GM12801 (cell line): ENCODE data around the gene EVA1C.

ENCODE experiments used
- TF ChIP-seq, protein P1 (sequence below): IDR thresholded peaks from one replicate; pipeline ENCODE4 v1.5.1; 2011; ENCODE audit warnings: control low read depth; ENCODE audit not compliant: insufficient read length; ENCODE audit errors: extremely low read depth

The EVA1C gene

DNA sequence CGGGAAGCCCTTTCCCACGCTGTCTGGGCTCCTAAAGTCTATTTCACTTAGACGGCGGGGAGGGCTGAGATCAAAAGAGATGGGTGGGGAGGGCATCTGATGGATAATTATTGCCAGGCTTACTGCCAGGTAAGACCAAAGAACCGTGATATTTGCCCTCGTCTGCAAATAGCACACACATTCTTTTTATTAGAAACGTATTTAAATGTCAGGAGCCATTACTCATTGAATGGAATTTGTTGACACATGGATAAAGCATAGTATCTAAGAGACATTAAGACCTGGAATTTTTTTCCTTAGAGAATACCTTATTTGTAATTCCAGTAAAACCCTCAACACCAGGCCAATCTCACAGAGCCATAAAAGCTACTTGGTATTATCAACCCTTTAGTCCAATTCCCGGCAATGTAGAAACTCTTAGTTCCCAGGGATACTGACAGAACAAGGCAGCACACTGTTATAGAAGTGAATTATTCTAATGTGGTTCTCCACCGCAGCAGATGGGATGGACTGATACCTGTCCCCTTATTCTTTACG lies 30.3 kb upstream of the EVA1C start:
- TF ChIP-seq, protein P1, sequence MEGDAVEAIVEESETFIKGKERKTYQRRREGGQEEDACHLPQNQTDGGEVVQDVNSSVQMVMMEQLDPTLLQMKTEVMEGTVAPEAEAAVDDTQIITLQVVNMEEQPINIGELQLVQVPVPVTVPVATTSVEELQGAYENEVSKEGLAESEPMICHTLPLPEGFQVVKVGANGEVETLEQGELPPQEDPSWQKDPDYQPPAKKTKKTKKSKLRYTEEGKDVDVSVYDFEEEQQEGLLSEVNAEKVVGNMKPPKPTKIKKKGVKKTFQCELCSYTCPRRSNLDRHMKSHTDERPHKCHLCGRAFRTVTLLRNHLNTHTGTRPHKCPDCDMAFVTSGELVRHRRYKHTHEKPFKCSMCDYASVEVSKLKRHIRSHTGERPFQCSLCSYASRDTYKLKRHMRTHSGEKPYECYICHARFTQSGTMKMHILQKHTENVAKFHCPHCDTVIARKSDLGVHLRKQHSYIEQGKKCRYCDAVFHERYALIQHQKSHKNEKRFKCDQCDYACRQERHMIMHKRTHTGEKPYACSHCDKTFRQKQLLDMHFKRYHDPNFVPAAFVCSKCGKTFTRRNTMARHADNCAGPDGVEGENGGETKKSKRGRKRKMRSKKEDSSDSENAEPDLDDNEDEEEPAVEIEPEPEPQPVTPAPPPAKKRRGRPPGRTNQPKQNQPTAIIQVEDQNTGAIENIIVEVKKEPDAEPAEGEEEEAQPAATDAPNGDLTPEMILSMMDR: no peak

DNA sequence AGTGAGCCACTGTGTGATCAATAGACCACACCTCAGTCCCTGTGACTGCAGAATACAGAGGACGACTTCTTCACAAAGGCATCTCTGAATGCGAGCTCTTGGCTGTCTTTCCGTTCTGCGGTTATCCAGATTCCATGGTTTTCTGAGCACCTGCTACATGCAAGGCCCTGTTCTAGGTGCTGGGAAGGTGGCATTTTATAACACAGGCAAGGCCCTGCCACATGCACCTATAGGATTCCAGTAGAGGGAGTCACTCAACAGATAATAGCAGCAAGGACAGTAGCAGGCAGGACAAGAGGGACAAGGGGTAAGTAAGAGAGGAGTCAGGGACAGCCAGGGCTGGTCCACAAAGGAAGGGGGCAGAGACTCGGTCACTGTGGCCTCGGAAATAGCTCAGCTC lies 28.7 kb upstream of the EVA1C start:
- TF ChIP-seq, protein P1: no peak

- TF ChIP-seq, protein P1: no peak
Measured at GRCh38 chr21:32386195-32386870, 26.2 kb upstream of the EVA1C start.

DNA sequence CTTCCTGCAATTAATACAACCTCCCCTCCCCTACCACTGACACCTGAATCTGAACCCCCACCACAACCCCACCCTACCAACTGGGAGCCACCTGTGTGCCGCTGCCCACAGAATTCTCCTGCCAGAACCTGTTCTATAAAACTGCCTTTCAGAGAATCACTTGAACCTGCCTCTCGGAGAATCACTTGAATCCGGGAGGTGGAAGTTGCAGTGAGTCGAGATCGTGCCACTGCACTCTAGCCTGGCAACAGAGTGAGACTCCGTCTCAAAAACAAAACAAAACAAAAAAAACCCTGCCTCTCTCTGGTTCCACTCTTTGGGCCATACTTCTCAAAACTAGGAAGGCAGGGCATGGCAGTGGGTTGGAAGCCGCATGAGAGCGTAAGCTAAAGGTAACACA lies 25.4 kb upstream of the EVA1C start:
- TF ChIP-seq, protein P1: no peak

- TF ChIP-seq, protein P1: no peak
Measured at GRCh38 chr21:32388306-32388705, 24.2 kb upstream of the EVA1C start.

DNA sequence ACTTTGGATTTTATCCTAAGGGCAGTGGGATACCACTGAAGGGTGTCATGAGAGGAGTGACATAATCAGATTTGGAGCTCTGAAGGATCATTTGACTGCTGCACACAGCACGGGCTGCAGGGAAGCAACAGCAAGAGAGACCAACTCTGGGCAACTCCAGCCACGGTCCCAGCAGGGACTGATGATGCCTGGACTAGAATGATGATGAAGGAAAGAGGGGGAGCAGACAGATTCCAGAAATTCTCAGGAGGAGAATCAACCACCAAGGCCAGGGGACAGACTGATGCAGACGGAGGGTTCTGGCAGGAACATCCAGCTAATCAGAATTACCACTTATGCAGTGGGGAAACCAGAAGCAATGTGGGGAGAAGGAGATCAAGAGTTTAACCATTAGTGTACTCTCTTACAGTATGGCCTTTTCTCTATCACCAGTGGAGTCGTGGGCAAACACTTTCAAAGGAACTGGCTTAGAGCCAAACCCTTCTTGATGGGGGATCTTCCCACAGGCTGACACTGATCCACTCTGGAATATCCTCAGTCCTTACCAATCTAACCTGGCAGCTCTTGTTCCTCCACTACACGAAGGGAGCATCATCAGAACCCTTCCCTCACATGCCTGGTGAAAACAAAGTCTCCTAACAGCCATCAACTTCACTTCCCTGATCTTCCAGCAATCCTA lies 23.0 kb upstream of the EVA1C start:
- TF ChIP-seq, protein P1: no peak

DNA sequence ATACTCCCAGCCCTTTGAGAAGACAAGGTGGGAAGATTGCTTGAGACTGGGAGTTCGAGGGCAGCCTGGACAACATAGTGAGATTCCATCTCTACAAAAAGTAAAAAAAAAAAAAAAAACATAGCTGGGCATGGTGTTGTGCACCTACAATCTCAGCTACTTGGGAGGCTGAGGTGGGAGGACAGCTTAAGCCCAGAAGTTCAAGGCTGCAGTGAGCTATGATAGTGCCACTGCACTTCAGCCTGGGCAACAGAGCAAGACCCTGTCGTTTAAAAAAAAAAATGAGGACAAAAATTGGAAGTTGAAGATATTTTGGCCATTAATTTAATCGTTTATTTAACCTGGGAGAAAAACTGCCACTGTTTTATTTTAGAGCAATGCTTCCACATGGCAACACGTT lies 20.8 kb upstream of the EVA1C start:
- TF ChIP-seq, protein P1: no peak
